WTC11 (cell line): ENCODE data around the gene GATA2. TPM values are rescaled to one million over a fixed set of nuclear protein-coding genes. Genes with fewer than 3 reads are reported as not detected.

Experiments
- ATAC-seq: fragments of 200-7000 bp; cut with Tn5 transposase; 2 replicates; pipeline ENCODE4 v1.10.0; 2021; ENCODE audit warnings: mild to moderate bottlenecking, moderate library complexity
- CTCF ChIA-PET: fragments of 300-600 bp; sonication (Branson Sonifier 250); formaldehyde crosslinking; loops from one replicate; lab custom pipeline; 2021; ENCODE audit warnings: antibody characterized with exemption; lab: Charles Lee
- POLR2A ChIA-PET: fragments of 350-600 bp; sonication (Branson Sonifier 250); formaldehyde crosslinking; loops from one replicate; lab custom pipeline; 2021; ENCODE audit warnings: antibody characterized with exemption; lab: Charles Lee
- DNase-seq: peaks from one replicate; pipeline ENCODE4 v3.0.0; 2021; ENCODE audit warnings: low spot score
- H3K27ac Mint-ChIP-seq: 2 replicates; pipeline ENCODE4 v1.8.0; 2021; ENCODE audit warnings: mixed read lengths
- H3K27me3 Mint-ChIP-seq: 2 replicates; pipeline ENCODE4 v1.8.0; 2021; ENCODE audit warnings: low read depth, mild to moderate bottlenecking, moderate library complexity, mixed read lengths
- H3K36me3 Mint-ChIP-seq: 2 replicates; pipeline ENCODE4 v1.8.0; 2021; ENCODE audit warnings: mixed read lengths
- H3K4me1 Mint-ChIP-seq: 2 replicates; pipeline ENCODE4 v1.8.0; 2022; ENCODE audit warnings: mixed read lengths
- H3K4me3 Mint-ChIP-seq: 2 replicates; pipeline ENCODE4 v1.8.0; 2021; ENCODE audit warnings: mild to moderate bottlenecking, moderate library complexity, mixed read lengths
- H3K9me3 Mint-ChIP-seq: 2 replicates; pipeline ENCODE4 v1.8.0; 2021; ENCODE audit warnings: mixed read lengths
- AR ChIP-seq: fragments of 250-450 bp; sonication (Bioruptor Pico); IDR thresholded peaks from 2 replicates; pipeline ENCODE4 v1.9.0; 2021; ENCODE audit warnings: mild to moderate bottlenecking
- ATF2 ChIP-seq: sonication (generic); formaldehyde crosslinking; IDR thresholded peaks from 2 replicates; pipeline ENCODE4 v1.8.1; 2022; ENCODE audit warnings: low read depth, missing genetic modification reagents, borderline replicate concordance
- CDX4 ChIP-seq: fragments of 250-450 bp; sonication (Bioruptor Pico); IDR thresholded peaks from 2 replicates; pipeline ENCODE4 v1.9.0; 2021; ENCODE audit warnings: moderate library complexity, mild to moderate bottlenecking, inconsistent platforms, borderline replicate concordance
- E2F5 ChIP-seq: sonication (generic); formaldehyde crosslinking; IDR thresholded peaks from 2 replicates; pipeline ENCODE4 v1.8.1; 2022; ENCODE audit warnings: mild to moderate bottlenecking, moderate library complexity, missing genetic modification reagents
- EMX1 ChIP-seq: fragments of 250-450 bp; sonication (Bioruptor Pico); IDR thresholded peaks from 2 replicates; pipeline ENCODE4 v1.8.0; 2021; ENCODE audit warnings: mild to moderate bottlenecking
- FOXJ3 ChIP-seq: sonication (generic); formaldehyde crosslinking; IDR thresholded peaks from 2 replicates; pipeline ENCODE4 v1.9.0; 2021; ENCODE audit warnings: missing genetic modification reagents, mild to moderate bottlenecking, borderline replicate concordance
- GRHL2 ChIP-seq: fragments of 250-450 bp; sonication (Bioruptor Pico); IDR thresholded peaks from 2 replicates; pipeline ENCODE4 v1.8.0; 2022; ENCODE audit warnings: mild to moderate bottlenecking, moderate library complexity; ENCODE audit not compliant: insufficient replicate concordance, severe bottlenecking
- HMGXB4 ChIP-seq: sonication (generic); formaldehyde crosslinking; IDR thresholded peaks from 2 replicates; pipeline ENCODE4 v1.8.1; 2023; ENCODE audit warnings: mild to moderate bottlenecking, moderate library complexity, missing genetic modification reagents
- IRF1 ChIP-seq: sonication (generic); formaldehyde crosslinking; IDR thresholded peaks from 2 replicates; pipeline ENCODE4 v1.8.0; 2023; ENCODE audit warnings: missing genetic modification reagents
- IRF2 ChIP-seq: sonication (generic); formaldehyde crosslinking; IDR thresholded peaks from 2 replicates; pipeline ENCODE4 v1.8.0; 2022; ENCODE audit warnings: low read depth, missing genetic modification reagents, borderline replicate concordance
- JAZF1 ChIP-seq: fragments of 250-450 bp; sonication (Bioruptor Pico); IDR thresholded peaks from 2 replicates; pipeline ENCODE4 v1.9.0; 2021; ENCODE audit warnings: moderate library complexity, mild to moderate bottlenecking, inconsistent platforms
- KAT7 ChIP-seq: sonication (generic); formaldehyde crosslinking; IDR thresholded peaks from 2 replicates; pipeline ENCODE4 v1.8.1; 2023; ENCODE audit warnings: missing genetic modification reagents, mild to moderate bottlenecking, borderline replicate concordance
- MLX ChIP-seq: sonication (generic); formaldehyde crosslinking; IDR thresholded peaks from 2 replicates; pipeline ENCODE4 v1.8.1; 2023; ENCODE audit warnings: mild to moderate bottlenecking, missing genetic modification reagents, moderate library complexity
- MXD4 ChIP-seq: fragments of 250-450 bp; sonication (Bioruptor Pico); IDR thresholded peaks from 2 replicates; pipeline ENCODE4 v1.8.0; 2021; ENCODE audit warnings: mild to moderate bottlenecking, moderate library complexity, borderline replicate concordance
- MYBL2 ChIP-seq: sonication (generic); formaldehyde crosslinking; IDR thresholded peaks from 2 replicates; pipeline ENCODE4 v1.8.1; 2023; ENCODE audit warnings: mild to moderate bottlenecking, moderate library complexity, missing genetic modification reagents
- NFE2L1 ChIP-seq: sonication (generic); formaldehyde crosslinking; IDR thresholded peaks from 2 replicates; pipeline ENCODE4 v1.8.1; 2023; ENCODE audit warnings: missing genetic modification reagents
- PREB ChIP-seq: sonication (generic); formaldehyde crosslinking; IDR thresholded peaks from 2 replicates; pipeline ENCODE4 v1.8.1; 2022; ENCODE audit warnings: mild to moderate bottlenecking, missing genetic modification reagents, moderate library complexity, borderline replicate concordance
- RELA ChIP-seq: sonication (generic); formaldehyde crosslinking; IDR thresholded peaks from 2 replicates; pipeline ENCODE4 v1.8.1; 2022; ENCODE audit warnings: missing genetic modification reagents, mild to moderate bottlenecking, borderline replicate concordance
- SOX15 ChIP-seq: fragments of 250-450 bp; sonication (Bioruptor Pico); IDR thresholded peaks from 2 replicates; pipeline ENCODE4 v1.9.0; 2021; ENCODE audit warnings: mild to moderate bottlenecking
- SP1 ChIP-seq: sonication (generic); formaldehyde crosslinking; conservative IDR thresholded peaks from 2 replicates; pipeline ENCODE4 v1.8.1; 2022; ENCODE audit warnings: missing genetic modification reagents
- ZNF232 ChIP-seq: sonication (generic); formaldehyde crosslinking; IDR thresholded peaks from 2 replicates; pipeline ENCODE4 v1.8.0; 2022; ENCODE audit warnings: mild to moderate bottlenecking, missing genetic modification reagents
- ZNF281 ChIP-seq: sonication (generic); formaldehyde crosslinking; IDR thresholded peaks from 2 replicates; pipeline ENCODE4 v1.8.0; 2023; ENCODE audit warnings: mild to moderate bottlenecking, missing genetic modification reagents
- ZNF317 ChIP-seq: sonication (generic); formaldehyde crosslinking; IDR thresholded peaks from 2 replicates; pipeline ENCODE4 v1.8.1; 2023; ENCODE audit warnings: low read depth, mild to moderate bottlenecking, moderate library complexity, missing genetic modification reagents, borderline replicate concordance
- ZNF416 ChIP-seq: fragments of 250-450 bp; sonication (Bioruptor Pico); IDR thresholded peaks from 2 replicates; pipeline ENCODE4 v1.9.0; 2021; ENCODE audit warnings: mild to moderate bottlenecking, inconsistent platforms
- total RNA-seq: library from RNA; stranded (reverse); gene quantifications from 3 replicates; pipeline ENCODE4 v1.2.3, GENCODE V29; 2021

The GATA2 gene
- total RNA-seq, 1 experiment from 2014 or later = 1.6 TPM

GRCh38 chr3:128447561-128448013, 45.4 kb downstream of the GATA2 start (continued):
- TF ChIP-seq ATF2 (CRISPR knock-in tag) (no peak), MYBL2 (CRISPR knock-in tag) (no peak), FOXJ3 (no peak), IRF2 (no peak), SP1 (CRISPR knock-in tag) (no peak), NFE2L1 (CRISPR knock-in tag) (no peak), KAT7 (CRISPR knock-in tag) (no peak)

- peaks cover 37% of the 10 kb centered on the region for H3K27me3 Mint-ChIP-seq
- ChIA-PET POLR2A (interaction anchor here (0.5 kb wide), 1 partner anchor 113 kb away, joined by 7 read pairs; no protein-coding TSS in a partner anchor), CTCF (no interaction called here)
- DNase-seq (no peak), ATAC-seq (no peak)
- H3K4me3 Mint-ChIP-seq = no peak overlapping the region
- H3K27ac Mint-ChIP-seq = no peak overlapping the region
- H3K9me3 Mint-ChIP-seq = peaks cover 25% of the 10 kb centered on the region
- no peaks in the 10 kb centered on the region for H3K36me3 Mint-ChIP-seq
- H3K4me1 Mint-ChIP-seq = no peaks in the 10 kb centered on the region
- TF ChIP-seq E2F5 (CRISPR knock-in tag) (no peak), NFE2L1 (CRISPR knock-in tag) (no peak), ZNF281 (CRISPR knock-in tag) (no peak), HMGXB4 (no peak), ZNF416 (no peak), ZNF232 (CRISPR knock-in tag) (no peak), ZNF317 (CRISPR knock-in tag) (no peak), GRHL2 (CRISPR knock-in tag) (no peak), AR (CRISPR knock-in tag) (no peak), EMX1 (no peak), MXD4 (CRISPR knock-in tag) (no peak), RELA (CRISPR knock-in tag) (no peak), MLX (CRISPR knock-in tag) (no peak), SOX15 (CRISPR knock-in tag) (no peak), PREB (CRISPR knock-in tag) (no peak), IRF1 (CRISPR knock-in tag) (no peak), CDX4 (CRISPR knock-in tag) (no peak), JAZF1 (CRISPR knock-in tag) (no peak)
Measured at GRCh38 chr3:128446821-128447220, 46.2 kb downstream of the GATA2 start.
